ENCODE measurements around the gene TSPAN12. TPM values are rescaled to one million over a fixed set of nuclear protein-coding genes. Genes with fewer than 3 reads are reported as not detected.
"Not testable (repeated sequence)": the region's sequence is repeated elsewhere in the genome, so short reads cannot be mapped to it uniquely, and the experiment has no call there.

TSPAN12 gene
- total and polyA plus RNA-seq, 5 donors from 2014 or later: 0.26 TPM; not detected in 4

GRCh38 chr7:120785095-120785494 is 72.8 kb downstream of the TSPAN12 start:
- no peaks in the 10 kb centered on the region for H3K4me1 Mint-ChIP-seq
- Histone ChIP-seq H3K9me3 (ENCODE audit: control insufficient read depth in 2 of 2, low read length in 2 of 2) (no peaks in the 10 kb centered on the region), H3K36me3 (ENCODE audit: control insufficient read depth, insufficient read depth, low read length) (no peaks in the 10 kb centered on the region), H3K4me3 (ENCODE audit: low read depth, low read length) (no peak overlapping the region), H3K27ac (ENCODE audit: insufficient read depth, low read length, poor library complexity, severe bottlenecking) (no peak overlapping the region), H3K4me1 (ENCODE audit: control insufficient read depth, insufficient read depth, low read length, poor library complexity, severe bottlenecking) (no peaks in the 10 kb centered on the region), H3K27me3 (ENCODE audit: control insufficient read depth, insufficient read depth, low read length) (no peaks in the 10 kb centered on the region)
- DNase-seq: no peak
- H3K27ac Mint-ChIP-seq: no peak overlapping the region
- ATAC-seq (ENCODE audit: low read depth in 2 of 2): no peak
- H3K9me3 Mint-ChIP-seq: no peaks in the 10 kb centered on the region
- peaks cover 7% of the 10 kb centered on the region for H3K27me3 Mint-ChIP-seq
- H3K36me3 Mint-ChIP-seq: no peaks in the 10 kb centered on the region
- H3K4me3 Mint-ChIP-seq: no peak overlapping the region

GRCh38 chr7:120783721-120784120 is 74.2 kb downstream of the TSPAN12 start:
- H3K27me3 Mint-ChIP-seq: peaks cover 1% of the 10 kb centered on the region
- DNase-seq (no peak), ATAC-seq (ENCODE audit: low read depth in 2 of 2) (peak in 1 of 2 donors; percentile 12)
- H3K4me1 ChIP-seq (ENCODE audit: control insufficient read depth, insufficient read depth, low read length, poor library complexity, severe bottlenecking): no peaks in the 10 kb centered on the region
- H3K27me3 ChIP-seq (ENCODE audit: control insufficient read depth, insufficient read depth, low read length): no peaks in the 10 kb centered on the region
- H3K27ac Mint-ChIP-seq: no peak overlapping the region
- no peaks in the 10 kb centered on the region for H3K36me3 ChIP-seq (ENCODE audit: control insufficient read depth, insufficient read depth, low read length)
- no peak overlapping the region for H3K4me3 Mint-ChIP-seq
- no peaks in the 10 kb centered on the region for H3K9me3 Mint-ChIP-seq
- H3K4me1 Mint-ChIP-seq: no peaks in the 10 kb centered on the region
- H3K4me3 ChIP-seq (ENCODE audit: low read depth, low read length): no peak overlapping the region
- no peaks in the 10 kb centered on the region for H3K9me3 ChIP-seq (ENCODE audit: control insufficient read depth in 2 of 2, low read length in 2 of 2)
- no peak overlapping the region for H3K27ac ChIP-seq (ENCODE audit: insufficient read depth, low read length, poor library complexity, severe bottlenecking)
- H3K36me3 Mint-ChIP-seq: no peaks in the 10 kb centered on the region

GRCh38 chr7:120783273-120783672 is 74.7 kb downstream of the TSPAN12 start:
- Histone ChIP-seq H3K9me3 (ENCODE audit: control insufficient read depth in 2 of 2, low read length in 2 of 2) (no peaks in the 10 kb centered on the region), H3K4me3 (ENCODE audit: low read depth, low read length) (no peak overlapping the region), H3K27ac (ENCODE audit: insufficient read depth, low read length, poor library complexity, severe bottlenecking) (no peak overlapping the region), H3K36me3 (ENCODE audit: control insufficient read depth, insufficient read depth, low read length) (no peaks in the 10 kb centered on the region), H3K27me3 (ENCODE audit: control insufficient read depth, insufficient read depth, low read length) (no peaks in the 10 kb centered on the region), H3K4me1 (ENCODE audit: control insufficient read depth, insufficient read depth, low read length, poor library complexity, severe bottlenecking) (no peaks in the 10 kb centered on the region)
- Mint-ChIP-seq H3K4me1 (no peaks in the 10 kb centered on the region), H3K36me3 (no peaks in the 10 kb centered on the region), H3K9me3 (no peaks in the 10 kb centered on the region), H3K4me3 (no peak overlapping the region), H3K27ac (no peak overlapping the region), H3K27me3 (no peaks in the 10 kb centered on the region)
- DNase-seq: no peak
- no peak for ATAC-seq (ENCODE audit: low read depth in 2 of 2)

- not testable (repeated sequence) for H3K36me3 Mint-ChIP-seq; H3K4me1 Mint-ChIP-seq; ATAC-seq (ENCODE audit: low read depth in 2 of 2); H3K27me3 Mint-ChIP-seq; H3K9me3 Mint-ChIP-seq; H3K27ac Mint-ChIP-seq; H3K27ac ChIP-seq (ENCODE audit: insufficient read depth, low read length, poor library complexity, severe bottlenecking); H3K27me3 ChIP-seq (ENCODE audit: control insufficient read depth, insufficient read depth, low read length); H3K9me3 ChIP-seq (ENCODE audit: control insufficient read depth in 2 of 2, low read length in 2 of 2); H3K4me3 Mint-ChIP-seq; DNase-seq; H3K36me3 ChIP-seq (ENCODE audit: control insufficient read depth, insufficient read depth, low read length); H3K4me3 ChIP-seq (ENCODE audit: low read depth, low read length); H3K4me1 ChIP-seq (ENCODE audit: control insufficient read depth, insufficient read depth, low read length, poor library complexity, severe bottlenecking)
These were observed 76.0 kb downstream of the TSPAN12 start for GRCh38 chr7:120781924-120782323.

- Histone ChIP-seq H3K4me1 (ENCODE audit: control insufficient read depth, insufficient read depth, low read length, poor library complexity, severe bottlenecking) (no peaks in the 10 kb centered on the region), H3K27me3 (ENCODE audit: control insufficient read depth, insufficient read depth, low read length) (no peaks in the 10 kb centered on the region), H3K27ac (ENCODE audit: insufficient read depth, low read length, poor library complexity, severe bottlenecking) (no peak overlapping the region), H3K9me3 (ENCODE audit: control insufficient read depth in 2 of 2, low read length in 2 of 2) (no peaks in the 10 kb centered on the region), H3K4me3 (ENCODE audit: low read depth, low read length) (no peak overlapping the region), H3K36me3 (ENCODE audit: control insufficient read depth, insufficient read depth, low read length) (no peaks in the 10 kb centered on the region)
- Mint-ChIP-seq H3K36me3 (no peaks in the 10 kb centered on the region), H3K27ac (no peak overlapping the region), H3K27me3 (no peaks in the 10 kb centered on the region), H3K9me3 (no peaks in the 10 kb centered on the region), H3K4me1 (no peaks in the 10 kb centered on the region), H3K4me3 (no peak overlapping the region)
- DNase-seq (no peak), ATAC-seq (ENCODE audit: low read depth in 2 of 2) (no peak)
These were observed 77.0 kb downstream of the TSPAN12 start for GRCh38 chr7:120780938-120781337.

- H3K4me3 ChIP-seq (ENCODE audit: low read depth, low read length); H3K4me3 Mint-ChIP-seq; H3K27me3 Mint-ChIP-seq: not testable (repeated sequence)
These were observed 77.5 kb downstream of the TSPAN12 start for GRCh38 chr7:120780451-120780850.

GRCh38 chr7:120779078-120779477 is 78.9 kb downstream of the TSPAN12 start:
- not testable (repeated sequence) for H3K4me3 Mint-ChIP-seq; H3K27me3 Mint-ChIP-seq; H3K36me3 ChIP-seq (ENCODE audit: control insufficient read depth, insufficient read depth, low read length); H3K4me1 ChIP-seq (ENCODE audit: control insufficient read depth, insufficient read depth, low read length, poor library complexity, severe bottlenecking); H3K27me3 ChIP-seq (ENCODE audit: control insufficient read depth, insufficient read depth, low read length); H3K27ac Mint-ChIP-seq; H3K4me1 Mint-ChIP-seq; H3K9me3 ChIP-seq (ENCODE audit: control insufficient read depth in 2 of 2, low read length in 2 of 2); ATAC-seq (ENCODE audit: low read depth in 2 of 2); DNase-seq; H3K36me3 Mint-ChIP-seq; H3K27ac ChIP-seq (ENCODE audit: insufficient read depth, low read length, poor library complexity, severe bottlenecking); H3K4me3 ChIP-seq (ENCODE audit: low read depth, low read length); H3K9me3 Mint-ChIP-seq

More at GRCh38 chr7:120780451-120780850, 77.5 kb downstream of the TSPAN12 start:
- H3K27me3 ChIP-seq (ENCODE audit: control insufficient read depth, insufficient read depth, low read length); H3K36me3 ChIP-seq (ENCODE audit: control insufficient read depth, insufficient read depth, low read length); H3K4me1 ChIP-seq (ENCODE audit: control insufficient read depth, insufficient read depth, low read length, poor library complexity, severe bottlenecking); H3K27ac ChIP-seq (ENCODE audit: insufficient read depth, low read length, poor library complexity, severe bottlenecking); H3K27ac Mint-ChIP-seq; ATAC-seq (ENCODE audit: low read depth in 2 of 2); DNase-seq; H3K9me3 ChIP-seq (ENCODE audit: control insufficient read depth in 2 of 2, low read length in 2 of 2); H3K9me3 Mint-ChIP-seq; H3K36me3 Mint-ChIP-seq; H3K4me1 Mint-ChIP-seq: not testable (repeated sequence)

GRCh38 chr7:120775755-120776154 is 82.2 kb downstream of the TSPAN12 start:
- H3K4me3 Mint-ChIP-seq: no peak overlapping the region
- Histone ChIP-seq H3K4me1 (ENCODE audit: control insufficient read depth, insufficient read depth, low read length, poor library complexity, severe bottlenecking) (no peaks in the 10 kb centered on the region), H3K9me3 (ENCODE audit: control insufficient read depth in 2 of 2, low read length in 2 of 2) (no peaks in the 10 kb centered on the region), H3K4me3 (ENCODE audit: low read depth, low read length) (no peak overlapping the region), H3K27ac (ENCODE audit: insufficient read depth, low read length, poor library complexity, severe bottlenecking) (no peak overlapping the region), H3K27me3 (ENCODE audit: control insufficient read depth, insufficient read depth, low read length) (no peaks in the 10 kb centered on the region), H3K36me3 (ENCODE audit: control insufficient read depth, insufficient read depth, low read length) (no peaks in the 10 kb centered on the region)
- ATAC-seq (ENCODE audit: low read depth in 2 of 2): no peak
- no peaks in the 10 kb centered on the region for H3K4me1 Mint-ChIP-seq
- H3K27me3 Mint-ChIP-seq: no peaks in the 10 kb centered on the region
- no peak overlapping the region for H3K27ac Mint-ChIP-seq
- peaks cover 0 to 1% (median 0%) of the 10 kb centered on the region in 7 donors for H3K9me3 Mint-ChIP-seq
- DNase-seq: no peak
- no peaks in the 10 kb centered on the region for H3K36me3 Mint-ChIP-seq
